ENCODE data around the gene FXYD6.

The FXYD6 gene

GRCh38 chr11:117842131-117842941 lies 34.1 kb downstream of the FXYD6 start:
- no peak for TF ChIP-seq GATA3 (IDR thresholded peaks at IDR 0.05; ENCODE audit: low read depth, low read length)
- no peak for TF ChIP-seq GATA2 (IDR thresholded peaks at IDR 0.05; ENCODE audit: low read depth, low read length)

GRCh38 chr11:117841551-117842031 lies 34.9 kb downstream of the FXYD6 start:
- TF ChIP-seq GATA3 (IDR thresholded peaks at IDR 0.05; ENCODE audit: low read depth, low read length) (no peak), GATA2 (IDR thresholded peaks at IDR 0.05; ENCODE audit: low read depth, low read length) (no peak)

- TF ChIP-seq GATA2 (IDR thresholded peaks at IDR 0.05; ENCODE audit: low read depth, low read length) (no peak), GATA3 (IDR thresholded peaks at IDR 0.05; ENCODE audit: low read depth, low read length) (no peak)
Observed at GRCh38 chr11:117840881-117841550, 35.4 kb downstream of the FXYD6 start.

- no peak for TF ChIP-seq GATA2 (IDR thresholded peaks at IDR 0.05; ENCODE audit: low read depth, low read length)
- TF ChIP-seq GATA3 (IDR thresholded peaks at IDR 0.05; ENCODE audit: low read depth, low read length): no peak
Observed at GRCh38 chr11:117839936-117840813, 36.3 kb downstream of the FXYD6 start.

GRCh38 chr11:117839380-117839881 lies 37.0 kb downstream of the FXYD6 start:
- TF ChIP-seq GATA3 (IDR thresholded peaks at IDR 0.05; ENCODE audit: low read depth, low read length): no peak
- no peak for TF ChIP-seq GATA2 (IDR thresholded peaks at IDR 0.05; ENCODE audit: low read depth, low read length)

GRCh38 chr11:117838901-117839300 lies 37.6 kb downstream of the FXYD6 start:
- TF ChIP-seq GATA3 (IDR thresholded peaks at IDR 0.05; ENCODE audit: low read depth, low read length) (no peak), GATA2 (IDR thresholded peaks at IDR 0.05; ENCODE audit: low read depth, low read length) (no peak)

GRCh38 chr11:117837791-117838190 lies 38.7 kb downstream of the FXYD6 start:
- TF ChIP-seq GATA3 (IDR thresholded peaks at IDR 0.05; ENCODE audit: low read depth, low read length): no peak
- TF ChIP-seq GATA2 (IDR thresholded peaks at IDR 0.05; ENCODE audit: low read depth, low read length): no peak

GRCh38 chr11:117837070-117837776 lies 39.2 kb downstream of the FXYD6 start:
- TF ChIP-seq GATA2 (IDR thresholded peaks at IDR 0.05; ENCODE audit: low read depth, low read length): no peak
- no peak for TF ChIP-seq GATA3 (IDR thresholded peaks at IDR 0.05; ENCODE audit: low read depth, low read length)

GRCh38 chr11:117836077-117836960 lies 40.1 kb downstream of the FXYD6 start:
- TF ChIP-seq GATA3 (IDR thresholded peaks at IDR 0.05; ENCODE audit: low read depth, low read length) (no peak), GATA2 (IDR thresholded peaks at IDR 0.05; ENCODE audit: low read depth, low read length) (no peak)

GRCh38 chr11:117835576-117835975 lies 40.9 kb downstream of the FXYD6 start:
- TF ChIP-seq GATA3 (IDR thresholded peaks at IDR 0.05; ENCODE audit: low read depth, low read length): no peak
- no peak for TF ChIP-seq GATA2 (IDR thresholded peaks at IDR 0.05; ENCODE audit: low read depth, low read length)

GRCh38 chr11:117834838-117835443 lies 41.5 kb downstream of the FXYD6 start:
- TF ChIP-seq GATA3 (IDR thresholded peaks at IDR 0.05; ENCODE audit: low read depth, low read length) (no peak), GATA2 (IDR thresholded peaks at IDR 0.05; ENCODE audit: low read depth, low read length) (no peak)
